ENCODE data around the gene RALA.

The RALA gene

GRCh38 chr7:39613577-39613976 is 9.8 kb upstream of the RALA start:
- no peak for DNase-seq (ENCODE audit: low spot score)

DNA sequence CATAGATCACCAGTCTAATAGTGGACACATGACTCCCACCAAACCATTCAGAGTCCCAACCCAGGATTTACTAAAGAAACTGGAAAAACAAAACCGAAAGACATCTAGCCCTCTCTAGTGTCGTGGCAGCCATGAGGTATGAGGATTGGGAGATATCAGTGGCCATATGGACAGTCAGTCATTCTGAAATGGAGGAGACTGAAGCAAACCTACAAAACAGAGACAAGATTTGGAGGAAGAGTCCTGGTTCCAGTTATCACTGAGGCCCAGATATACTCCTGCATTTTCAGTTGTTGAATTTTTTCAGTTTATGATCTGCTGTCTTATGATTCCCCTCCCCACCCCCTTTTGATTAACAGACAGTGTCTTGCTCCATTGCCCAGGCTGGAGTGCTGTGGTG is 9.1 kb upstream of the RALA start:
- DNase-seq (ENCODE audit: low spot score) = no peak

DNA sequence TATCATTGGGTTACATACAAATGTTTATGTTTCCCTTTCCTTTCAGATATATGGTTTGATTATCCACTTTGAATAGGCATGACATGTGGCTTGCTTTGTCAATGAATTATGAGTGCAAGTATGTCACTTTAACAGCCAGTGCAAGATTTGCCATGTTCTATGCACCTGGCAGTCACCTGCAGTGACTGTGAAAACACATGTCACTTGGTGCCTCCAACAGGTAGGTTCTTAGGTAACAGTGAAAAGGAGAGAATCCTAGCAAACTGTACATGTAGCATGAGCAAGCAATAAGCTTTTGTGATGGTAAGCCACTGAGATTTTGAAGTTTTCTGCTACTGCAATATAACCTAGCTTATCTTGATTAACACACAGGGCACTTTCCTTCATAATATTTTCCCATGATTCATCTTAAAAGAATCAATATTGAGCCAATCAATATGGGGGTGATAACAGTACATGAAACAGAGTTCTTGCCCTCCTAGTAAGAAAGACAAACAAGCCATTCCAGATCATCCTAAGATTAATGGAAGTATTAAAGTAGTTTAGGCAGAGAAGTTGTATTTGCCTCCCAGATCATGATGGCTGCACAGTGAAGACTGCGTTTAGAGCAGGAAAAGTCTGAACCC is 7.9 kb upstream of the RALA start:
- no peak for DNase-seq (ENCODE audit: low spot score)

GRCh38 chr7:39616138-39616537 is 7.2 kb upstream of the RALA start:
- DNase-seq (ENCODE audit: low spot score) = no peak

DNA sequence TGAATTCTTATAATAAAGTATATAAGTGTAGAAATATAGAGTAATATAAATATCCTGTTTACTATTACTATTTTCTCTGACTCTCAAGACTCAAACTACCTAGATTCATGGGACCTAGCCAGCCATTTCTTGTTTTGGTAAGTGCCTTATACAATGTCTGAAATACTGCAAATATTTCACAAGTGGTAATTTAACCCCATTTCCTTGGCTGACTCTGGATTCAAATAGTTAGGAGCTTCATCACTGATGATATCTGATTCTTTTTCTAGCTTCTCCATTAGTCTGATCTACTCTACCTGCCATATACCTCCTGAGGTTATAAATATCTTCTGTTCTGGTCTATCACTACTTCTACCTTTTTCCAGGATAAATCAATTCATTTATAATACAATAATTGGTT is 6.4 kb upstream of the RALA start:
- DNase-seq (ENCODE audit: low spot score) = no peak

GRCh38 chr7:39618868-39619267 is 4.5 kb upstream of the RALA start:
- DNase-seq (ENCODE audit: low spot score) = no peak

- DNase-seq (ENCODE audit: low spot score) = no peak
Observed at GRCh38 chr7:39620486-39620885, 2.9 kb upstream of the RALA start.

DNA sequence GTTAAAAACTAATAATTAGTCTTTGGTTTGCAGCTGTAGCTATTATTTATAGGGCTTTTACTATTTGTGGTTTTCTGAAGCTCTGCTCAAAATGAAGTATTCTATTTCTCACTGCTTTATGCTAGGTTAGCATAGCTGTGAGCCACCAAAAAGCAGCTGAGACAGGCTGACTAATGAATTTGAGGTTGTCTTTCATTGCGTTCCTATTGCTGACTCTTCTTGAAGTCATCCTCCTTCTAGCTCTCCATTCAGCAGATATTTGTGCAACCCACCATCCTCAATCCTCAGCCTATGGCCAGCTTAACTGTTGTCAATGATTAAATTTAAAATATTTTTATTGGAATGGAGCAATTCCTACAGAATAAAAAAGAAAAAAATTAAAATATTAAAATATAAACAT is 2.1 kb upstream of the RALA start:
- peak; percentile 81 for DNase-seq (ENCODE audit: low spot score)

DNA sequence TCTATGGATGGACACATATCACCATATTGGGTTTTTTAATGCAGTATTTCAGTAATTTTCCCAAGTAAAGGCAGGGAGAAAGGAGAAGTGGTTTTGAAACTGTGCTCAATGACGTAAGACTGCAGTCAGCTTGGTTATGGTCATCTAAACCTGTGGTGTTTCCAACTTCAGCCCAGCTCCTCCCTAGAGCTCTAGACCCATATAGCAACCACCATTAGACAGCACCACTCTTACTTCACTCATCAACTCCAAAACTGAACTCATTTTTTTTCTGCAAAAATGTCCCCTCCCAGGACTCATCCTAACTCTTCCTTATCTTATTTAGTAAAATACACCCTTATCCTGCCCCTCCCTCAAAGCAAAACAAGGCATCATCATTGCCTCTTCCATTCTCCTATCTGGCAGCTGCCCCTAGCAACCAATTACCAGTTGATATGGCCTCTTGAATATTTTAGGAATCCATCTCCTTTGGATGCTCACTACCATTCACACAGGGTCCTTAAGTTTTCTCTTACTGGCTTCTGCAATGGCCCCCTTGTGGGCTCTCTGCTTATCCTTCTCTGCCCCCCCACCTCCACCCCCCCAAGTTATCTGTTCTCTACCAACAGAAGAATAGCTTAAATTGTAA is 1.5 kb upstream of the RALA start:
- DNase-seq (ENCODE audit: low spot score) = no peak

GRCh38 chr7:39622609-39623008 is 763 bp upstream of the RALA start:
- DNase-seq (ENCODE audit: low spot score) = no peak

DNA sequence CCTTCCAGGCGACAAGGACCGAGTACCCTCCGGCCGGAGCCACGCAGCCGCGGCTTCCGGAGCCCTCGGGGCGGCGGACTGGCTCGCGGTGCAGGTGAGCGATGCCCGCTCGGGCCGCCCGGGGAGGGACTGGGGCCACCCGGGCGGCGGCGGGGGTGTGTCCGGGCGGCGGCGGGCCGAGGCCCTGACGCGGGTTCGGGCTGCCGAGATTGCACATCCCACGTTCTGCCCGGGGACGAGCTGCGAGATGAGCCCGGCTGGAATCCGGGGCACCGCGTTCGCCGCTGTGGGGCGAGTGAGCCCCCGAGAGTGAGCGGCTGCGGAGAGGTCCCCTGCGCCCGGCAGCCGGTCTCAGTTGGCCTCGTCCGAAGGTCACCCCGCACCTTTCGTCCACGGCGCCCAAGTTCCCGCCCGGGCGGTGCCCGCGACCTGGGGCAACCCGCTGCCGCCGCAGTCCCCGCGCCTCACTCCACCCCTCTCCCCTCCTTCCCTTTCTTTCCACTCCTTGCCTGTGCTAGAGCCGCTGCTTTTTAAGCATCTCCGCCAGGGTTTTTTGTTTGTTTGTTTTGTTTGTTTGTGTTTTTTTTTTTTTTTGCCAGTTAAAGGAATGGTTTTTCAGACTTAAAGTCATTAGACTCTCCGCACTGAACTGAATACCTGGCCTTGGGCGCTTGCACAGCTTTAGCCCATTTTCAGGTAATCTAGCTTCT is 515 bp downstream of the RALA start:
- peak; percentile 76 for DNase-seq (ENCODE audit: low spot score)

DNA sequence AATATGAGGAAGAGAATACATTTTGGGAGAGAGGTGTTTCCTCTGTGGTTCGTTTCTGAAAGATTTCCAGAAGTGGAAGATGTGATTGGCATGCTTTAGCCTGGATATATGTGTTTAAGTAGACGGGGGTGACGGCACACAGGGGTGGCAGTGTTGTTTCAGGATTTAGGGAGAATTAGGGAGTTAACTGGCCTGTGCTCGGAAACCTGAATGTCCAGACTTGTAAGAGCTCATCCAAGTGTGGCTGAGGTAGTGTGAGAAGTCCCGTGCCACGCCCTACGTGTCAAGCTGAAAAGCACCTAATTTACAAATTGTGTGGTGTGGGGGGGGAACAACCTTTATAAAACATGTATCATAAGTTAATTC is 1.1 kb downstream of the RALA start:
- no peak for DNase-seq (ENCODE audit: low spot score)

DNA sequence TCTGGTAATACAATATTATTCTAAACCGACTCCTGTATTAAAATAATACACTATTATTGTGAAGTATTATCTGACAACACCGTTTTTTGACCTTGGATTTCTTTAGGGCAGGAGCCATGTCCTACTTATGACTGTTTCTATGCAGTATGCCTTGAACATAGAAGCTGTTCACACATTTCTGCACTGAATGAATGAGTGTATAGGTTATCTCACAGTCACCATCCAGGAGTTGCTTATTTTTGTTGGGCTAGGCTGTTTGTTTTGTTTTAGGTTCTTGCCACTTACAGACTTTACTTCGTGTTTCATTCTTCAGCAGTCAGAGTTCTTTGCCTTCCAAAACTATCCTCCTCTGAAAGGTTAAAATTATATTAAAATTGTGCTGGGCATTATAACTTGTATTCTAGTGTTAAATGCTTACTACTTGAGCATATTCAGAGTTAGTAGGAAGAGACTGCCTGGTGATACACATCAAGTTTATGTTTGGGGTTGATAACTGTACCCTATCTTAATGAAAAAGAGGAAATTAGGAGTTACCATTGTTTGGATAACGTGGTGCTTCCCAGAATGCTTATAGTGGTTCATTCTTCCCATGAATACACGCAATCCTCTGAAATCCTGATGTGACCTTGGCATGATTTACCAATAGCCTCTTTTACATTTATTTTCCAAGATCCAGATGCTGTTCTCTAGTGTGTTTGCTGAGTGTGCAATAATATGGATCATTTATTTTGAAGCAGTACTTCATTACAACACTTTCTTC is 1.7 kb downstream of the RALA start:
- DNase-seq (ENCODE audit: low spot score) = peak; percentile 43

DNA sequence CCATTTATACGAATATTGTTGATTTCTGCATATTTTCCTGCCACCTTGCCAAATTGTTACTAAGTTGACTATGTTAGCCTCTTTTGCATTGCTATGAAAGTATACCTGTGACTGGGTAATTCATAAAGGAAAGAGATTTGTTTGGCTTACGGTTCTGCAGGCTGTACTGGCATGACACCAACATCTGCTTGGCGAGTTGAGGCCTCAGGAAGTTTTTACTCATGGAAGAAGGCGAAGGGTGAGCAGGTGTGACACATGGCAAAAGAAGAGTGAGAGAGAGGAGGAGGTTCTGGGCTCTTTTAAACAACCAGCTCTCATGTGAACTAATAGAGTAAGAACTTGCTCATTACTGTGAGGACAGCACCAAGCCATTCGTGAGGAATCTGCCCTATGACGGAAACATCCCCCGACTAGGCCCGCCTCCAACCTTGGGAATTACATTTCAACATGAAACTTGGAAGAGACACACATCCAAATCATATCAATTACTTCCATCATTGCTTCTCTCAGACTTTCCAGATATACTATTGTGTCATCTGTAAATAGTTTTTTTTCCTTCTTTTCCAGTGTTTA is 8.4 kb downstream of the RALA start:
- DNase-seq (ENCODE audit: low spot score) = no peak

DNA sequence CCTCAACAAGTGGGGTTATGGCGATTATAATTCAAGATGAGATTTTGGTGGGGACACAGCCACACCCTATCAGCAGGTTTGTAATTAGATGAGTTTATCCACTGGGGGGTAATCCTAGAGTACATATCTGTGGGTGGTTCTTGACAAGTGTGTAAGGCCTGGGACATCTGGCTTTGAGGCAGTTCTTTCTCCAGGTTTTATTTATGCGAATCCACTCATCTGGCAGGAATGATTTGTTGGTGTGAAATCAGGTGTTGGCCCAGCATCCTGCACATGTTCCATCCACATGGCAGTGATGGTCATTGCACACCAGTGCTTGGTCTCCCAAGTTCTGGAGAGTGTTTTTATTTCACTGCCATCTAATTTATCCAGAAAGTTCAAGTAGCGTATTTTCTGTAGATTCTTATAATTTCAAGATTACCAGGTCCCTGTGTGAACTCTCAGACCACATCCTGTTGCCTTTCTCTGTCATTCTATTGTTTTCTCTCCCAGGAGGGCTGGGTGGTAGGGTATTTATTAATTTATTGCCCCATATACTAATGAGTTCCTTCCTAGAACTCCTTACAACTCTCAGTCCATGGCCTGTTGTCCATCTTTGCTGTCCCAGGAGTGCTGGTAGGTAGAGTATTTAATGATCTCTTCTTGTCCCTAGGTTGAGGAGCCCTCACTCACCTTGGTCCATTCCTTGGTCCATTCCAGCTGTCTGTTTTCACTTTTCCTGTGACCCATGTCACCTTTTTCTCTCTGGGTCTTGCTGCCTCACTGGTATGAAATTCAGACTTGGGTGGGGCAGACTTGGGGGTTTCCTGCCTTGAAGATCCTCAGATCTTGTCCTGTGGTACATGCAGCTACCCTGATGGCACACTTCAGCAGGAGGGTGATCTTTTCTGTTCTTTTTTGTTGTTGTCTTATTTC is 10.4 kb downstream of the RALA start:
- DNase-seq (ENCODE audit: low spot score) = no peak

GRCh38 chr7:39634478-39634805 is 11.1 kb downstream of the RALA start:
- DNase-seq (ENCODE audit: low spot score) = no peak

GRCh38 chr7:39637400-39637799 is 14.0 kb downstream of the RALA start:
- DNase-seq (ENCODE audit: low spot score) = no peak

DNA sequence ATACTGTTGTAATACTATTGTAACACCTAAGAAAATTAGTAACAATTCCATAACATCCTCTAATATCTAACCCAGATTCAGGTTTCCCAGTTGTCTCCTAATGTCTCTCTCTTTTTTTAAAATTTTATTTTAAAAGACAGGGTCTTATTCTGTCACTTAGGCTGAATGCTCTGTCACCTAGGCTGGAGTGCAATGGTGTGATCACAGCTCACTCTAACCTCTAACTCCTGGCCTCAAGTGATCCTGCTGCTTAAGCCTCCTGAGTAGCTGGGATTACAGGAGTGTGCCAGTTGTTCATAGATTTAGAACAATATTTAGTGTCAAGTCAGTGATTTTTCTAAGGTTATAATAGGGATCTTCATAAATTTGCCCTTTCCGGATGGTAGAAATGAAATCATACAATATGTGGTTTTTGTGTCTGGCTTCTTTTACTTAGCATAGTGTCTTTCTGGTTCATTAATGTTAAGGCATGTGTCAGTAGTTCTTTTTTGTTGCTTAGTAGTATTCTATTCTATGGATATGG is 14.7 kb downstream of the RALA start:
- no peak for DNase-seq (ENCODE audit: low spot score)

DNA sequence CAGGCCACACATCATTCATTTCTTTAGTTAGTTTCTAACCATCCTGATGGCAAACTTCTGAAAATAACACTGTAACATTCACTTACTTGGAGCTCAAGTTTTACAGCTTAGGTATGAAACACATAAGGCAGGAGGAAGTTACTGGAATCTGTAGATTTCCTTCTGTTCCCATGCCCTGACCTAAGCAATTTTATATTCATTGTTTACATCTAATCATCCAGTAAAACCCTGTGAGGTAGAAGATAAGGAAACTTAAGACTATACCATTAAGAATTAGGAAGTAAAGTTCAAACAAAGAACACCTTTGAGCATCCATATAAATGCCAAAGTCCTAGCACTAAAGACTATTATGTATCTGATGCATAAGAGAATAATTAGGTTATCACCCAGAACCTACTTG is 19.5 kb downstream of the RALA start:
- no peak for DNase-seq (ENCODE audit: low spot score)

DNA sequence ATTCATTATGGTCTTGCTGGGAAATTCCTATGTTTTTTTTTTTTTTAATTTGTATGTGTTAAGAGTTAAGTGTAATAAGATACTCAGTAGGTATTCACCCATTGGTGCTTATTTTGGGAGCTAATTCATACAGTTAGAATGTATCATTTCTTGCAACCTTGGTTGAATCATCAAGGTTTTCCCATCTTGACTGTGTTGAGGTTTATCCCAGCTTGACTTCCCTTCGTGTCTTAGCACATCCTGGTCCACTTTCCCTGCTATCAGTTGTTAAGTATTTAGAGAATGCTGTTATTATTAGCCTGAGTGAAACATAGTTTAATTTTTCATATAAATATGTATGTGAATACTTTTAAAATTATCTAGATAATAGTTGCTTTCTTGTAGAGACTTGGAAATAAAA is 20.8 kb downstream of the RALA start:
- peak; percentile 56 for DNase-seq (ENCODE audit: low spot score)
